ENCODE results near the gene ABCA1. TPM values are rescaled to one million over a fixed set of nuclear protein-coding genes. Genes with fewer than 3 reads are reported as not detected.

Gene ABCA1
- total and polyA plus RNA-seq, 12 donors: 1.3 to 35.0 (median 11.3) TPM

GRCh38 chr9:104800068-104800785, 127.7 kb downstream of the ABCA1 start:
- ATAC-seq (no peak), DNase-seq (no peak)
- intact Hi-C loops (cut with DNase I): loop anchor here in 3 of 10 donors (10.0 kb wide), 2 partner anchors 355 to 615 kb away; no protein-coding TSS in a partner anchor
- Histone ChIP-seq H3K9me3 (no peaks in the 10 kb centered on the region), H3K27ac (no peak overlapping the region), H3K4me1 (peaks cover 0 to 19% (median 3%) of the 10 kb centered on the region in 9 donors), H3K4me3 (no peak overlapping the region), H3K27me3 (no peaks in the 10 kb centered on the region), H3K36me3 (peaks cover 0 to 99% (median 47%) of the 10 kb centered on the region in 9 donors)
- TF ChIP-seq CTCF (IDR thresholded peaks at IDR 0.05): no peak
- WGBS, 2 donors: 92 to 96% methylated on average over 7 of the region's 7 CpGs

DNA sequence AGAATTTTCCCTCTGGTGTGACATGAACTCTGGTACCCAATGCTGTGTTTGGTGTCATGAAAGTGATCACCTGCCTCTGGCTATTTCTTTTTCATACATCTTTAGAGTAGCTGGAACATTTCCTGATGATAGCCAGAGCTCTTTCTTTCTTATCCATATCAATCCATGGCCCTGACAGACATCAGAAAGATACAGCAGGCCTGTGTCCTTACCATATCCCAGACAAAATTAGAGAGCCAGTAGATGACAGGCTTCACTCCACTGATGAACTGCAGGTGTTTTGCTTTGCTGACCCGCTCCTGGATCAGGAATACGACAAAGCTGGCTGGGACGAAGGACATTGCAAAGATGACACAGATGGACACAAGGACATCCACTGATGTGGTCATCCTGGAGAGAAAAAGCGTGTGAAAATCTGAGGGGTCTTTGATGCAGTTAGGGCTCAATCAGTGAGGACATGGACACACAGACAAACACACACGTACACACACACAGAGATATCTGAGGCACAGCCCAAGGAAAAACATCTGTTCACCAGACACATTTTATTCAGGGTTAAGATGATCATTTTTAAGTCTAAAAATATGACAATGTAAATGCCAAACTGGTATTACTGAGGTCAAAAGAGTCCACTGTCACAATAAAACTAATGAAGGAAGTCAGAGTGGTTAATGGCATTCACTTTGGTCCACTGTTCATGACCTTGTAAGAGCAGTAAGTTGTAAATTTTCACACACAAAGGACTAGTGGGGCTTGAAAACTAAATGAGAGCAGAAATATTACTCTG, 129.6 kb downstream of the ABCA1 start:
- H3K9me3 ChIP-seq: no peaks in the 10 kb centered on the region
- DNase-seq (no peak), ATAC-seq (no peak)
- H3K27me3 ChIP-seq: no peaks in the 10 kb centered on the region
- H3K36me3 ChIP-seq: peaks cover 0 to 99% (median 46%) of the 10 kb centered on the region in 9 donors
- intact Hi-C loops (cut with DNase I): no loop called here
- peaks cover 0 to 25% (median 3%) of the 10 kb centered on the region in 9 donors for H3K4me1 ChIP-seq
- no peak overlapping the region for H3K4me3 ChIP-seq
- no peak for TF ChIP-seq CTCF (IDR thresholded peaks at IDR 0.05)
- H3K27ac ChIP-seq: no peak overlapping the region
- WGBS, 2 donors: 49 to 54% methylated on average over 5 of the region's 5 CpGs

DNA sequence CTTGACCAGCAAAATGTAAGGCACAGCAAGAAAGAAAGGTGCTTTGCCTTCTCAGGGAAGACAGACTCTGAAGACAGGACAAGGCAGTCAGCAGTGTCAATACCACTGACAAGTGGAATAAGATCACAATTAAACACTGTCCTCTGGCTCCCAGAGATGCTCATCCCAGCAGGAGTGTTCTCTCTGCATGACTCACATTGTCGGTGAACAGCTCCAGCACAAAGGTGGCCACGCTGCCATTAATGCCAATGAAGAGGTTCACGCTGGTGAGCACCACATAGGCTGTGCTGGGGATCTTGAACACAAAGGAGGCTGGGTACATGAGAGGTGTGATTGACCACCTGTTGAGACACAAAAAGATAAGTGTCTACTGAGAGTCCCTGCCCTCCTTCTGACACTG, 132.1 kb downstream of the ABCA1 start:
- Histone ChIP-seq H3K27ac (no peak overlapping the region), H3K27me3 (no peaks in the 10 kb centered on the region), H3K4me3 (no peak overlapping the region), H3K4me1 (peaks cover 0 to 25% (median 0%) of the 10 kb centered on the region in 9 donors), H3K9me3 (no peaks in the 10 kb centered on the region), H3K36me3 (peaks cover 0 to 99% (median 62%) of the 10 kb centered on the region in 9 donors)
- DNase-seq (no peak), ATAC-seq (peak in 1 of 8 donors; percentile 24)
- WGBS, 2 donors: 89 to 93% methylated on average over 3 of the region's 3 CpGs
- intact Hi-C loops (cut with DNase I): no loop called here
- no peak for TF ChIP-seq CTCF (IDR thresholded peaks at IDR 0.05)

- intact Hi-C loops (cut with DNase I): no loop called here
- 51 to 72% methylated on average over 1 of the region's 1 CpG for WGBS, 2 donors
- no peak for TF ChIP-seq CTCF (IDR thresholded peaks at IDR 0.05)
- DNase-seq (no peak), ATAC-seq (peak in 2 of 8 donors; percentile 44 to 58)
- Histone ChIP-seq H3K4me3 (no peak overlapping the region), H3K27ac (no peak overlapping the region), H3K9me3 (no peaks in the 10 kb centered on the region), H3K4me1 (peaks cover 0 to 25% (median 0%) of the 10 kb centered on the region in 9 donors), H3K36me3 (peaks cover 0 to 99% (median 62%) of the 10 kb centered on the region in 9 donors), H3K27me3 (no peaks in the 10 kb centered on the region)
Measured at GRCh38 chr9:104795082-104795481, 132.9 kb downstream of the ABCA1 start.
